Epithelial cell of proximal tubule (primary cell): Measurements from ENCODE around the gene SEC22C. TPM values are rescaled to one million over a fixed set of nuclear protein-coding genes. Genes with fewer than 3 reads are reported as not detected.

Source experiments
- DNase-seq: peaks from one replicate; pipeline ENCODE4 v3.0.0-alpha.2; 2011; ENCODE audit warnings: low read depth
- H3K4me3 ChIP-seq: 2 replicates; pipeline ENCODE4 v1.5.1; 2011; ENCODE audit warnings: low read depth, mild to moderate bottlenecking, low read length
- total RNA-seq: library from RNA; depleted of rRNA; stranded (reverse); fragments of >200 nt; gene quantifications from 2 replicates; pipeline ENCODE4 v1.2.3, GENCODE V29; 2015
- TF ChIP-seq, protein P1 (sequence below): conservative IDR thresholded peaks from 2 replicates; pipeline ENCODE4 v1.5.1; 2012; ENCODE audit warnings: low read depth, mild to moderate bottlenecking, low read length

SEC22C gene
- total RNA-seq, 1 donor from 2014 or later = 40.8 TPM

DNA sequence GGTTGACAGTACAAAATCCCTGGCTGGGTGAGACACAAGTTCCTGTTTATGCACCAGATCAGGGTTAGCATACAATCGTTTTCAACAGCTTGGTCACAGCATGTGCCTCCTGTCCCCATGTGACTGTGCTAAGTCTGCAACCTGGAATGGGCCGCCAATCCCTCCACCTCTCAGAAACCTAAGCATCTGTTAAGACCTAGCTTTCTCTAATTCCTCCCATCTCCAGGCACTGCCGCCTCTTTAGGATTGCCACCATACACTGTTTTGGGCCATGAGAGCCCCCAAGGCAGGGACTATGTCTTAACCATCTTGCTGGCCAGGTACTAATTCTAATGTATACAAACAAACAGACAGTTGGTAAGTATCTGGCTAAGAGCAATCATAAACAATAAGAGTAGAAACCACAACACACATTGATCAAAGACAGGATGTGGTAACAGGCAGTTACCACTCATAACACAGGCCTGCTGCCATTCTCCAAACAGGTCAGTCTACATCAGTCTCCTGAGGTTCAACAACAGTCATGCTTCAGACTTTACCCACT, 25.6 kb downstream of the SEC22C start:
- H3K4me3 ChIP-seq = no peak overlapping the region
- TF ChIP-seq, protein P1, sequence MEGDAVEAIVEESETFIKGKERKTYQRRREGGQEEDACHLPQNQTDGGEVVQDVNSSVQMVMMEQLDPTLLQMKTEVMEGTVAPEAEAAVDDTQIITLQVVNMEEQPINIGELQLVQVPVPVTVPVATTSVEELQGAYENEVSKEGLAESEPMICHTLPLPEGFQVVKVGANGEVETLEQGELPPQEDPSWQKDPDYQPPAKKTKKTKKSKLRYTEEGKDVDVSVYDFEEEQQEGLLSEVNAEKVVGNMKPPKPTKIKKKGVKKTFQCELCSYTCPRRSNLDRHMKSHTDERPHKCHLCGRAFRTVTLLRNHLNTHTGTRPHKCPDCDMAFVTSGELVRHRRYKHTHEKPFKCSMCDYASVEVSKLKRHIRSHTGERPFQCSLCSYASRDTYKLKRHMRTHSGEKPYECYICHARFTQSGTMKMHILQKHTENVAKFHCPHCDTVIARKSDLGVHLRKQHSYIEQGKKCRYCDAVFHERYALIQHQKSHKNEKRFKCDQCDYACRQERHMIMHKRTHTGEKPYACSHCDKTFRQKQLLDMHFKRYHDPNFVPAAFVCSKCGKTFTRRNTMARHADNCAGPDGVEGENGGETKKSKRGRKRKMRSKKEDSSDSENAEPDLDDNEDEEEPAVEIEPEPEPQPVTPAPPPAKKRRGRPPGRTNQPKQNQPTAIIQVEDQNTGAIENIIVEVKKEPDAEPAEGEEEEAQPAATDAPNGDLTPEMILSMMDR = no peak
- no peak for DNase-seq

GRCh38 chr3:42552830-42553229, 28.9 kb downstream of the SEC22C start:
- no peak overlapping the region for H3K4me3 ChIP-seq
- TF ChIP-seq, protein P1 = no peak

GRCh38 chr3:42550250-42550649, 31.5 kb downstream of the SEC22C start:
- TF ChIP-seq, protein P1 = no peak
- DNase-seq = no peak
- H3K4me3 ChIP-seq = no peak overlapping the region

More at GRCh38 chr3:42552830-42553229, 28.9 kb downstream of the SEC22C start:
- no peak for DNase-seq

- TF ChIP-seq, protein P1 = no peak
- H3K4me3 ChIP-seq = no peak overlapping the region
- DNase-seq = no peak
Observed at GRCh38 chr3:42549131-42549530, 32.6 kb downstream of the SEC22C start.

DNA sequence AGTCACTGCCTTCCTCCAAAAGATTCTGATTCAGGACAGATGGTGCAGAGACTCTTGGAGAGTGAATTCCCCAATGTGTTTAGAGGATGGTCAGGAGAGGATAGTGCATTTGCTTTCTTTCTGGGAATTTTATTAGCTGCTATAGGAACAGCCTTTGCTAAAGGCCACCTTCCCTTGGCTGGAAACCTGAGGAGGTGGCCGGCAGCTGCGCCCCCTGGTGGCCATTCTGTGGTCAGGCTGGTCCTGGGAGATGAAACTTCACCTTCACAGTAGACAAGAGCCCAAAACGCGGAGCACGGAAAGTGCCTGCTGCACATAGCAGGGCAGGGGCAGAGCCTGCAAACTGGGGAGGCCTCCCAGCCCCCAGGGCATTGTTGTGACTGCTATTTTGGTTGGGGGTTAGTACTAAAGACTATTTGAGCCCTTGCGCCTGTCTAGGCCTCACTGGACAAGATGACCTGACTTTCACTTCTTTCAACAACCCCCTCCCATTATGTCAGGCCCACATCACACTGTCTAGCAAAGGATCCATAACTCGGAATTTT, 34.3 kb downstream of the SEC22C start:
- no peak overlapping the region for H3K4me3 ChIP-seq
- no peak for DNase-seq
- TF ChIP-seq, protein P1 = peak; percentile 97

GRCh38 chr3:42546691-42547213, 35.0 kb downstream of the SEC22C start:
- TF ChIP-seq, protein P1 = no peak
- DNase-seq = no peak
- H3K4me3 ChIP-seq = no peak overlapping the region
